Lung (tissue), 12 donors: ENCODE measurements around the gene DCLRE1A. TPM values are rescaled to one million over a fixed set of nuclear protein-coding genes. Genes with fewer than 3 reads are reported as not detected.

Source experiments
- ATAC-seq: fragments of 200-7000 bp; cut with Tn5 transposase; one replicate; pipeline ENCODE4 v1.9.1; 2020; ENCODE audit warnings: moderate number of reproducible peaks; ENCODE audit not compliant: insufficient read depth, low FRiP score
- DNase-seq, 3 donors: peaks; one replicate each; pipeline ENCODE4 v3.0.0-alpha.2; 2013 to 2017
- H3K27ac ChIP-seq, 2 donors: one replicate each; pipeline ENCODE4 v1.5.1; 2013; ENCODE audit warnings: mild to moderate bottlenecking in 2 of 2, moderate library complexity in 2 of 2, control low read depth in 1 of 2, inconsistent platforms in 1 of 2, low read depth in 1 of 2, low read length in 1 of 2
- H3K27me3 ChIP-seq, 3 donors: one replicate each; pipeline ENCODE4 v1.5.1; 2013; ENCODE audit warnings: low read length in 2 of 3; ENCODE audit not compliant: control insufficient read depth in 3 of 3, insufficient read depth in 3 of 3
- H3K36me3 ChIP-seq, 4 donors: one replicate each; pipeline ENCODE4 v1.5.1; 2013; ENCODE audit warnings: low read length in 4 of 4, mild to moderate bottlenecking in 1 of 4, moderate library complexity in 1 of 4; ENCODE audit not compliant: control insufficient read depth in 4 of 4, insufficient read depth in 4 of 4
- H3K4me1 ChIP-seq, 5 donors: one replicate each; pipeline ENCODE4 v1.5.1; 2013; ENCODE audit warnings: low read length in 5 of 5, mild to moderate bottlenecking in 2 of 5, moderate library complexity in 1 of 5; ENCODE audit not compliant: control insufficient read depth in 5 of 5, insufficient read depth in 5 of 5
- H3K4me3 ChIP-seq: one replicate; pipeline ENCODE4 v1.5.1; 2013; ENCODE audit warnings: mild to moderate bottlenecking, control low read depth, moderate library complexity
- H3K9ac ChIP-seq, 2 donors: one replicate each; pipeline ENCODE4 v1.5.1; 2013; ENCODE audit warnings: low read length in 2 of 2, control low read depth in 1 of 2; ENCODE audit not compliant: insufficient read depth in 1 of 2
- H3K9me3 ChIP-seq, 4 donors: one replicate each; pipeline ENCODE4 v1.5.1; 2013; ENCODE audit warnings: low read length in 3 of 4, mild to moderate bottlenecking in 1 of 4, moderate library complexity in 1 of 4; ENCODE audit not compliant: control insufficient read depth in 4 of 4, insufficient read depth in 3 of 4
- CTCF ChIP-seq: IDR thresholded peaks from 2 replicates; pipeline ENCODE4 v1.5.1; 2012; ENCODE audit warnings: mild to moderate bottlenecking; ENCODE audit errors: control extremely low read depth, extremely low read depth
- WGBS, 2 donors: extraction: QIAGEN DNeasy Blood & Tissue Kit; methylation state at CpG; one replicate each; pipeline ENCODE4 v1.1.7; 2013; 5-methylcytosine and 5-hydroxymethylcytosine counted together
- polyA plus RNA-seq, 2 donors: library from polyadenylated mRNA; stranded (reverse); fragments of 200-250 nt; gene quantifications; one replicate each; pipeline ENCODE4 v1.2.1, GENCODE V29; 2013
- total RNA-seq, 2 donors: library from RNA; depleted of rRNA in 1 of 2; stranded (reverse); fragments of >200 nt in 1 of 2; gene quantifications; one replicate each; pipeline ENCODE4 v1.2.1, GENCODE V29; 2014 to 2021
- donor health status: control.
- donor health status: control.
- donor health status: Bipolar disorder and iron deficiency.
- donor health status: healthy.
- donor health status: DM: yes; HTN: yes; CAD: no.

The DCLRE1A gene
- total and polyA plus RNA-seq, 4 donors, result 4.5 to 12.1 (median 5.4) TPM

GRCh38 chr10:113854761-113855588 lies 1.1 kb upstream of the DCLRE1A start:
- Histone ChIP-seq H3K27ac (peak overlapping the region; percentile 87 to 98), H3K9ac (peak overlapping the region; percentile 89 to 96), H3K4me3 (peak overlapping the region; percentile 96), H3K4me1 (peaks cover 2 to 29% (median 10%) of the 10 kb centered on the region in 5 donors), H3K27me3 (no peaks in the 10 kb centered on the region), H3K36me3 (peaks cover 0 to 20% (median 4%) of the 10 kb centered on the region in 4 donors), H3K9me3 (no peaks in the 10 kb centered on the region)
- DNase-seq, result peak; percentile 74 to 78 (median 77)
- 1% methylated on average over 55 to 62 of the region's 62 CpGs for WGBS, 2 donors
- no peak for TF ChIP-seq CTCF
- peak; percentile 77 for ATAC-seq

GRCh38 chr10:113853578-113854012 lies 287 bp downstream of the DCLRE1A start:
- no peak for DNase-seq
- H3K36me3 ChIP-seq, result peaks cover 0 to 8% (median 2%) of the 10 kb centered on the region in 4 donors
- WGBS, 2 donors, result 13 to 16% methylated on average over 10 of the region's 10 CpGs
- no peak for ATAC-seq
- peak overlapping the region; percentile 87 to 98 for H3K27ac ChIP-seq
- no peaks in the 10 kb centered on the region for H3K9me3 ChIP-seq
- H3K9ac ChIP-seq, result peak overlapping the region; percentile 89 to 96
- H3K4me1 ChIP-seq, result peaks cover 3 to 29% (median 10%) of the 10 kb centered on the region in 5 donors
- H3K27me3 ChIP-seq, result no peaks in the 10 kb centered on the region
- no peak for TF ChIP-seq CTCF
- H3K4me3 ChIP-seq, result peak overlapping the region; percentile 96

DNA sequence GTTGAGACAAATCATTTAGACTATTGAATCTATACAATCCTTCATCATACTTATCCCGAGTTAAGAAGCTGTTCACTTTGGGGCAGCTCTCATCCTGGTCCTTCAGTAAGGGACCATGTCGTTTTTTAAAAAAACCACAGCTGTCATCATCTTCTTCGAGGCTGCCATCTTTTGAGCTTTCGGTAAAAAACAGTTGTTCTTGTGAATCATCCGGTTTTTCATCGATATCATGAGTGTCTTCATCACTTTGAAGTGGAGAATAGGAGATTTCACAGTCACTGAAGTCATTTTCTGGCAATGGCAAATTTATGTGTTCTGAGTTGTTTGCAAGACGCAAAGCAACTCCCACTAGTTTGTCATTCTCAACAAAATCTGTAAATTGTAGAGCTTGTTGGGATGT lies 3.9 kb downstream of the DCLRE1A start:
- WGBS, 2 donors, result 94 to 95% methylated on average over 7 of the region's 7 CpGs
- Histone ChIP-seq H3K9ac (no peak overlapping the region), H3K36me3 (peaks cover 0 to 4% (median 3%) of the 10 kb centered on the region in 4 donors), H3K27me3 (no peaks in the 10 kb centered on the region), H3K27ac (no peak overlapping the region), H3K4me1 (peaks cover 0 to 8% (median 5%) of the 10 kb centered on the region in 5 donors), H3K4me3 (no peak overlapping the region), H3K9me3 (no peaks in the 10 kb centered on the region)
- DNase-seq (no peak), ATAC-seq (no peak)
- no peak for TF ChIP-seq CTCF
